Endothelial cell of umbilical vein (primary cell): ENCODE measurements around the gene ZBTB12. TPM values are rescaled to one million over a fixed set of nuclear protein-coding genes. Genes with fewer than 3 reads are reported as not detected.

Source experiments
- BruUV-seq: library from RNA; stranded (reverse); fragments of 400-500 nt; replicated peaks from 2 replicates; lab custom pipeline; 2021; lab: Mats Ljungman, UMichigan
- CTCF ChIA-PET: fragments of 300-600, 350-600 bp; sonication (Branson Sonifier 250); formaldehyde crosslinking; loops from one replicate; lab custom pipeline; 2021; ENCODE audit warnings: antibody characterized with exemption, inconsistent platforms; lab: Charles Lee
- POLR2A ChIA-PET: fragments of 300-600, 350-600 bp; sonication (Branson Sonifier 250); formaldehyde crosslinking; loops from one replicate; lab custom pipeline; 2021; ENCODE audit warnings: antibody characterized with exemption, inconsistent platforms; lab: Charles Lee
- DNase-seq: peaks from one replicate; pipeline ENCODE4 v3.0.0-alpha.2; 2011; ENCODE audit warnings: low read depth, low spot score
- FAIRE-seq: peaks from 2 replicates; lab custom pipeline; 2011; peaks lifted over from hg19 to GRCh38; lab: Jason Lieb, UNC
- H2AFZ ChIP-seq: 2 replicates; pipeline ENCODE4 v1.6.0; 2012; ENCODE audit warnings: low read depth, low read length, control low read depth, inconsistent platforms
- H3K27ac ChIP-seq: 2 replicates; pipeline ENCODE4 v1.5.1; 2011; ENCODE audit warnings: low read depth, mild to moderate bottlenecking, control low read depth, low read length, moderate library complexity; ENCODE audit not compliant: insufficient read depth
- H3K27me3 ChIP-seq, 2 experiments: 2 replicates each; pipeline versions ENCODE4 v1.6.0 to v1.6.1; 2011; ENCODE audit warnings: low read length in 2 of 2, mixed read lengths in 1 of 2; ENCODE audit not compliant: control insufficient read depth in 2 of 2, insufficient read depth in 2 of 2
- H3K36me3 ChIP-seq, 2 experiments: 2 replicates in 1 of 2; 3 replicates in 1 of 2; pipeline ENCODE4 v1.5.1; 2011; ENCODE audit warnings: low read length in 2 of 2, mild to moderate bottlenecking in 1 of 2, moderate library complexity in 1 of 2; ENCODE audit not compliant: control insufficient read depth in 2 of 2, insufficient read depth in 2 of 2; ENCODE audit errors: extremely low read depth in 1 of 2
- H3K4me1 ChIP-seq: 3 replicates; pipeline ENCODE4 v1.5.1; 2011; ENCODE audit warnings: mild to moderate bottlenecking, low read length; ENCODE audit not compliant: control insufficient read depth, insufficient read depth; ENCODE audit errors: extremely low read depth
- H3K4me2 ChIP-seq: 2 replicates; pipeline ENCODE4 v1.6.1; 2011; ENCODE audit warnings: low read length, control low read depth, mixed read lengths; ENCODE audit not compliant: insufficient read depth
- H3K4me3 ChIP-seq, 3 experiments: fragments of 200-600 bp in 1 of 3; sonication (generic), shearing (Covaris generic) in 1 of 3; replicated peaks in 1 of 3; 2 replicates each; pipeline ENCODE4 v1.5.1; 2011 to 2016; ENCODE audit warnings: control low read depth in 3 of 3, low read length in 3 of 3, mild to moderate bottlenecking in 2 of 3, inconsistent platforms in 1 of 3, low read depth in 1 of 3, moderate library complexity in 1 of 3; ENCODE audit not compliant: insufficient read depth in 1 of 3
- H3K79me2 ChIP-seq: 2 replicates; pipeline ENCODE4 v1.6.0; 2012; ENCODE audit warnings: low read length, inconsistent platforms; ENCODE audit not compliant: control insufficient read depth, insufficient read depth
- H3K9ac ChIP-seq: replicated peaks from 2 replicates; pipeline ENCODE3; 2011; ENCODE audit warnings: low read length, control low read depth; ENCODE audit not compliant: insufficient read depth; ENCODE audit errors: extremely low read depth
- H3K9me1 ChIP-seq: replicated peaks from 3 replicates; pipeline ENCODE4 v1.6.0; 2011; ENCODE audit warnings: mild to moderate bottlenecking, low read length; ENCODE audit not compliant: control insufficient read depth, insufficient read depth; ENCODE audit errors: extremely low read depth
- H3K9me3 ChIP-seq: replicated peaks from 2 replicates; pipeline ENCODE4 v1.5.1; 2012; ENCODE audit warnings: low read length, inconsistent platforms; ENCODE audit not compliant: control insufficient read depth, insufficient read depth
- H4K20me1 ChIP-seq: replicated peaks from 2 replicates; pipeline ENCODE3; 2011; ENCODE audit warnings: mild to moderate bottlenecking, low read length; ENCODE audit not compliant: control insufficient read depth, insufficient read depth; ENCODE audit errors: extremely low read depth
- EZH2 ChIP-seq: IDR thresholded peaks from 2 replicates; pipeline ENCODE4 v1.6.1; 2012; ENCODE audit warnings: borderline replicate concordance, low read depth, mild to moderate bottlenecking, moderate library complexity, low read length, inconsistent platforms; ENCODE audit not compliant: severe bottlenecking
- FOS ChIP-seq: IDR thresholded peaks from 2 replicates; pipeline ENCODE4 v1.6.1; 2011; ENCODE audit warnings: mild to moderate bottlenecking, low read length, moderate library complexity, borderline replicate concordance; ENCODE audit not compliant: insufficient read depth
- GATA2 ChIP-seq: IDR thresholded peaks from 2 replicates; pipeline ENCODE4 v1.7.0; 2011; ENCODE audit warnings: low read depth, mild to moderate bottlenecking, moderate library complexity, mixed read lengths, low read length; ENCODE audit not compliant: insufficient read length, insufficient read depth
- JUN ChIP-seq: IDR thresholded peaks from 2 replicates; pipeline ENCODE4 v1.6.1; 2011; ENCODE audit warnings: borderline replicate concordance, low read depth; ENCODE audit not compliant: insufficient read length, insufficient read depth
- MYC ChIP-seq: IDR thresholded peaks from one replicate; pipeline ENCODE4 v1.6.1; 2011; ENCODE audit warnings: mild to moderate bottlenecking, low read depth, low read length
- POLR2A ChIP-seq: IDR thresholded peaks from 2 replicates; pipeline ENCODE4 v1.6.1; 2012; ENCODE audit warnings: low read depth, mild to moderate bottlenecking, control low read depth, low read length
- POLR2AphosphoS5 ChIP-seq: IDR thresholded peaks from 2 replicates; pipeline ENCODE4 v1.6.1; 2012; ENCODE audit warnings: low read depth, mild to moderate bottlenecking, control low read depth, low read length, moderate library complexity; ENCODE audit not compliant: insufficient read depth
- dilution Hi-C: fragments of 300-500 bp; cut with MboI; formaldehyde crosslinking; loops from one replicate; pipeline ENCODE4 v1.15.0; 2019; ENCODE audit warnings: low sequenced_read_pairs; ENCODE audit not compliant: extremely low pct_ligation_motif_present
- intact Hi-C: fragments of 100-400 bp; cut with micrococcal nuclease; formaldehyde crosslinking; loops from one replicate; pipeline ENCODE4 v1.10.0; 2022
- polyA plus RNA-seq, 4 experiments: library from polyadenylated mRNA; depleted of rRNA in 3 of 4; stranded (reverse) in 3 of 4; unstranded in 1 of 4; fragments of >200 nt; gene quantifications; 2 replicates each; pipeline versions ENCODE4 v1.2.1 to v1.2.3, GENCODE V29; 2011 to 2012; ENCODE audit warnings: missing spikeins in 1 of 4
- total RNA-seq: library from RNA; stranded (reverse); gene quantifications from 2 replicates; pipeline ENCODE4 v1.2.3, GENCODE V29; 2021
- TF ChIP-seq, protein P1 (sequence below), 2 donors: IDR thresholded peaks; 1 replicate in 1 of 2; 2 replicates in 1 of 2; pipeline ENCODE4 v1.5.1; 2011; ENCODE audit warnings: low read length in 2 of 2, mild to moderate bottlenecking in 2 of 2, moderate library complexity in 2 of 2, control low read depth in 1 of 2, inconsistent platforms in 1 of 2, low read depth in 1 of 2; ENCODE audit not compliant: insufficient read depth in 1 of 2; ENCODE audit errors: extremely low read depth in 1 of 2
- TF ChIP-seq, protein P2 (sequence below): IDR thresholded peaks from 2 replicates; pipeline ENCODE4 v1.6.1; 2011; ENCODE audit not compliant: insufficient read depth, insufficient read length

The ZBTB12 gene
- total and polyA plus RNA-seq, 2 donors (not counting 3 experiments of a cell fraction or from before 2014, with no cell fraction given): 2.9 to 4.9 TPM

DNA sequence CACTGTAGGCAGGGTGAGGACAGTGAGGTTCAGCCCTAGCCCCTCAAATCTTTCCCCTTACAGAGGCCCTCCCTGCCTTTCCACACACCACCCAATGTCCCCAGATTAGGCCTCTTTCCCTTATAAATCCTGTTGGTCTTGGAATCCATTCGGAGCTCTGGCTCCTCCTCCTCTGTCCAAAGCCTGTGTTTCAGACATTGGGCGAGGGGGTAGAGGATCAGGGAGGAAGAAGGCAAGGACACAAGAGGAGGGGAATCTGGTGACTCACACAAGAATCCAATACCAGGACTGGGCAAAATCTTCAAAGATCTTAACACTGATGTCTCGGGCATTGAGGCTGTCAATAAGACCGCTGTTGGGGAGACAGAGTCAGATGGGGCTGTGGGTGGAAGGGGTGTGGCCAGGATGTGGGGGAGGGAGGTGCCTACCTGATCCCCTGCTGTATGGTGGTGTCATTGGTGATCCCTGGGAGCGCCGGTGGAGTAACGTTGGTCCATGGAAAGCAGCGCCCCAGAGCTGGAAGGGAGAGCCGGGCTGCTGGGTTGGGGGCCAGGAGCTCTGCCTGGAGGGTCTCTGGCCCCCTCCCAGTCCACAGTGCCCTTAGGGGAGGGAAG lies 30.7 kb downstream of the ZBTB12 start:
- intact Hi-C loops: no loop called here
- POLR2A ChIA-PET: no interaction called here
- H3K9me1 ChIP-seq: no peaks in the 10 kb centered on the region
- no peaks in the 10 kb centered on the region for H3K36me3 ChIP-seq
- no peak overlapping the region for H3K27ac ChIP-seq
- no peaks in the 10 kb centered on the region for H3K4me1 ChIP-seq
- no peaks in the 10 kb centered on the region for H3K79me2 ChIP-seq
- FAIRE-seq (no peak), DNase-seq (no peak)
- no peak overlapping the region for H3K4me2 ChIP-seq
- H3K4me3 ChIP-seq: no peak overlapping the region
- dilution Hi-C loops: no loop called here
- H2AFZ ChIP-seq: no peak overlapping the region
- no peaks in the 10 kb centered on the region for H4K20me1 ChIP-seq
- H3K9ac ChIP-seq: no peak overlapping the region
- CTCF ChIA-PET: no interaction called here
- TF ChIP-seq JUN: no peak
- TF ChIP-seq GATA2: no peak
- TF ChIP-seq EZH2: no peak
- no peak for TF ChIP-seq MYC
- TF ChIP-seq, protein P1, sequence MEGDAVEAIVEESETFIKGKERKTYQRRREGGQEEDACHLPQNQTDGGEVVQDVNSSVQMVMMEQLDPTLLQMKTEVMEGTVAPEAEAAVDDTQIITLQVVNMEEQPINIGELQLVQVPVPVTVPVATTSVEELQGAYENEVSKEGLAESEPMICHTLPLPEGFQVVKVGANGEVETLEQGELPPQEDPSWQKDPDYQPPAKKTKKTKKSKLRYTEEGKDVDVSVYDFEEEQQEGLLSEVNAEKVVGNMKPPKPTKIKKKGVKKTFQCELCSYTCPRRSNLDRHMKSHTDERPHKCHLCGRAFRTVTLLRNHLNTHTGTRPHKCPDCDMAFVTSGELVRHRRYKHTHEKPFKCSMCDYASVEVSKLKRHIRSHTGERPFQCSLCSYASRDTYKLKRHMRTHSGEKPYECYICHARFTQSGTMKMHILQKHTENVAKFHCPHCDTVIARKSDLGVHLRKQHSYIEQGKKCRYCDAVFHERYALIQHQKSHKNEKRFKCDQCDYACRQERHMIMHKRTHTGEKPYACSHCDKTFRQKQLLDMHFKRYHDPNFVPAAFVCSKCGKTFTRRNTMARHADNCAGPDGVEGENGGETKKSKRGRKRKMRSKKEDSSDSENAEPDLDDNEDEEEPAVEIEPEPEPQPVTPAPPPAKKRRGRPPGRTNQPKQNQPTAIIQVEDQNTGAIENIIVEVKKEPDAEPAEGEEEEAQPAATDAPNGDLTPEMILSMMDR (IDR thresholded peaks at IDR 0.05; ENCODE audit: extremely low read depth in 1 of 2, insufficient read depth in 1 of 2, low read depth in 1 of 2, low read length in 2 of 2): no peak
- TF ChIP-seq POLR2A: no peak
- TF ChIP-seq, protein P2, sequence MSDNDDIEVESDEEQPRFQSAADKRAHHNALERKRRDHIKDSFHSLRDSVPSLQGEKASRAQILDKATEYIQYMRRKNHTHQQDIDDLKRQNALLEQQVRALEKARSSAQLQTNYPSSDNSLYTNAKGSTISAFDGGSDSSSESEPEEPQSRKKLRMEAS: no peak
- no peak for TF ChIP-seq FOS
- no peak for TF ChIP-seq POLR2AphosphoS5
- no TSS peak for BruUV-seq
- no peaks in the 10 kb centered on the region for H3K9me3 ChIP-seq
- no peaks in the 10 kb centered on the region for H3K27me3 ChIP-seq
